ENCODE data around the gene LCN10. TPM values are rescaled to one million over a fixed set of nuclear protein-coding genes. Genes with fewer than 3 reads are reported as not detected.

LCN10 gene
- total and polyA plus RNA-seq, 12 donors = 0.44 to 144 (median 3.1) TPM

GRCh38 chr9:136688274-136689107, 54.2 kb downstream of the LCN10 start:
- WGBS, 2 donors = 59 to 60% methylated on average over 20 to 21 of the region's 21 CpGs

More at GRCh38 chr9:136688274-136689107, 54.2 kb downstream of the LCN10 start:
- DNase-seq (peak in 1 of 2 donors; percentile 18), ATAC-seq (no peak)
- intact Hi-C loops (cut with DNase I) = loop anchor here in 4 of 10 donors (5.0 kb wide), 2 partner anchors 39 to 201 kb away; no protein-coding TSS in a partner anchor
- TF ChIP-seq CTCF (IDR thresholded peaks at IDR 0.05) = no peak
- no peaks in the 10 kb centered on the region for H3K27me3 ChIP-seq
- H3K36me3 ChIP-seq = peaks cover 0 to 4% (median 0%) of the 10 kb centered on the region in 9 donors
- H3K9me3 ChIP-seq = no peaks in the 10 kb centered on the region
- peaks cover 25 to 96% (median 56%) of the 10 kb centered on the region in 9 donors for H3K4me1 ChIP-seq
- peak overlapping the region in 9 of 10 donors; percentile 10 to 96 (median 93) for H3K27ac ChIP-seq
- H3K4me3 ChIP-seq = no peak overlapping the region

Small RNA genes within 50 kb of the gene (microRNA-seq; reads per million reads assigned to microRNA genes)
- gene MIR6722 = 0 reads per million in 2 donors

Other genes starting within 250 kb of the LCN10 start
- gene NOTCH1, start 196.9 kb downstream of the LCN10 start, total RNA-seq = 10 to 100 TPM; 12.0 to 27.0 (median 21.8) TPM
- 10 to 100 TPM in 1 of 2 donors, 1 to 10 TPM in 1; 7.3 to 14.5 TPM for gene NOTCH1, start 196.9 kb downstream of the LCN10 start, polyA plus RNA-seq
- gene EGFL7, start 80.0 kb downstream of the LCN10 start, total RNA-seq = 100 to 1,000 TPM in 5 of 10 donors, 10 to 100 TPM in 5; 68.6 to 115 (median 99.6) TPM
- 100 to 1,000 TPM; 160 to 377 TPM for gene EGFL7, start 80.0 kb downstream of the LCN10 start, polyA plus RNA-seq
- gene AGPAT2, start 55.5 kb downstream of the LCN10 start, total RNA-seq = 10 to 100 TPM; 48.1 to 83.3 (median 58.4) TPM
- gene AGPAT2, start 55.5 kb downstream of the LCN10 start, polyA plus RNA-seq = 100 to 1,000 TPM in 1 of 2 donors, 10 to 100 TPM in 1; 97.2 to 195 TPM
- 10 to 100 TPM; 15.7 to 26.1 (median 17.9) TPM for gene DIPK1B, start 30.4 kb downstream of the LCN10 start, total RNA-seq
- gene DIPK1B, start 30.4 kb downstream of the LCN10 start, polyA plus RNA-seq = 10 to 100 TPM; 24.8 to 37.9 TPM
- gene LCN6, start 5.6 kb upstream of the LCN10 start, total RNA-seq = 10 to 100 TPM in 3 of 10 donors, 1 to 10 TPM in 7; 1.5 to 76.8 (median 3.5) TPM
- 100 to 1,000 TPM in 1 of 2 donors, 10 to 100 TPM in 1; 95.6 to 261 TPM for gene LCN6, start 5.6 kb upstream of the LCN10 start, polyA plus RNA-seq
- not detected for gene LCN8, start 15.3 kb upstream of the LCN10 start, total RNA-seq
- not detected for gene LCN8, start 15.3 kb upstream of the LCN10 start, polyA plus RNA-seq
- gene LCN15, start 21.6 kb upstream of the LCN10 start, total RNA-seq = 10 to 100 TPM in 1 of 10 donors, 1 to 10 TPM in 1, under 1 TPM in 1, not detected in 7; 0.85 to 20.1 (median 1.3) TPM
- gene LCN15, start 21.6 kb upstream of the LCN10 start, polyA plus RNA-seq = 1 to 10 TPM; 1.0 to 6.1 TPM
- 10 to 100 TPM; 48.1 to 83.4 (median 61.8) TPM for gene TMEM141, start 48.4 kb upstream of the LCN10 start, total RNA-seq
- gene TMEM141, start 48.4 kb upstream of the LCN10 start, polyA plus RNA-seq = 100 to 1,000 TPM in 1 of 2 donors, 10 to 100 TPM in 1; 95.6 to 107 TPM
- gene CCDC183, start 53.4 kb upstream of the LCN10 start, total RNA-seq = 1 to 10 TPM in 6 of 10 donors, under 1 TPM in 4; 0.56 to 2.4 (median 1.1) TPM
- gene CCDC183, start 53.4 kb upstream of the LCN10 start, polyA plus RNA-seq = 1 to 10 TPM in 1 of 2 donors, under 1 TPM in 1; 0.49 to 9.2 TPM
- 10 to 100 TPM; 61.6 to 91.2 (median 66.6) TPM for gene RABL6, start 65.0 kb upstream of the LCN10 start, total RNA-seq
- 10 to 100 TPM; 60.5 to 97.4 TPM for gene RABL6, start 65.0 kb upstream of the LCN10 start, polyA plus RNA-seq
- gene AJM1, start 99.5 kb upstream of the LCN10 start, total RNA-seq = 1 to 10 TPM; 3.6 to 8.3 (median 5.9) TPM
- 1 to 10 TPM; 3.4 to 7.6 TPM for gene AJM1, start 99.5 kb upstream of the LCN10 start, polyA plus RNA-seq
- gene PHPT1, start 106.5 kb upstream of the LCN10 start, total RNA-seq = 100 to 1,000 TPM; 310 to 376 (median 327) TPM
- 100 to 1,000 TPM; 354 to 650 TPM for gene PHPT1, start 106.5 kb upstream of the LCN10 start, polyA plus RNA-seq
- 10 to 100 TPM in 2 of 10 donors, 1 to 10 TPM in 8; 4.1 to 11.3 (median 8.3) TPM for gene MAMDC4, start 109.4 kb upstream of the LCN10 start, total RNA-seq
- 10 to 100 TPM in 1 of 2 donors, 1 to 10 TPM in 1; 8.0 to 45.4 TPM for gene MAMDC4, start 109.4 kb upstream of the LCN10 start, polyA plus RNA-seq
- gene EDF1, start 123.4 kb upstream of the LCN10 start, total RNA-seq = 100 to 1,000 TPM; 289 to 375 (median 329) TPM
- 1,000 to 10,000 TPM in 1 of 2 donors, 100 to 1,000 TPM in 1; 624 to 1,058 TPM for gene EDF1, start 123.4 kb upstream of the LCN10 start, polyA plus RNA-seq
- 10 to 100 TPM in 5 of 10 donors, 1 to 10 TPM in 5; 5.4 to 14.8 (median 9.7) TPM for gene TRAF2, start 143.6 kb upstream of the LCN10 start, total RNA-seq
- 10 to 100 TPM; 10.1 to 17.0 TPM for gene TRAF2, start 143.6 kb upstream of the LCN10 start, polyA plus RNA-seq
- 100 to 1,000 TPM; 118 to 169 (median 138) TPM for gene FBXW5, start 201.8 kb upstream of the LCN10 start, total RNA-seq
- 100 to 1,000 TPM; 177 to 215 TPM for gene FBXW5, start 201.8 kb upstream of the LCN10 start, polyA plus RNA-seq
- gene C8G, start 202.3 kb upstream of the LCN10 start, total RNA-seq = 10 to 100 TPM in 1 of 10 donors, 1 to 10 TPM in 9; 1.2 to 10.0 (median 2.4) TPM
- 1 to 10 TPM; 2.0 to 2.1 TPM for gene C8G, start 202.3 kb upstream of the LCN10 start, polyA plus RNA-seq
- gene LCN12, start 209.3 kb upstream of the LCN10 start, total RNA-seq = 10 to 100 TPM in 4 of 10 donors, 1 to 10 TPM in 6; 4.1 to 17.9 (median 6.8) TPM
- gene LCN12, start 209.3 kb upstream of the LCN10 start, polyA plus RNA-seq = 1 to 10 TPM in 1 of 2 donors, under 1 TPM in 1; 0.74 to 8.3 TPM
- 1,000 to 10,000 TPM; 1,129 to 5,119 (median 4,014) TPM for gene PTGDS, start 234.6 kb upstream of the LCN10 start, total RNA-seq
- gene PTGDS, start 234.6 kb upstream of the LCN10 start, polyA plus RNA-seq = 1,000 to 10,000 TPM; 2,970 to 3,711 TPM
- gene LCNL1, start 240.1 kb upstream of the LCN10 start, total RNA-seq = 10 to 100 TPM in 2 of 10 donors, 1 to 10 TPM in 8; 1.4 to 10.9 (median 6.4) TPM
- gene LCNL1, start 240.1 kb upstream of the LCN10 start, polyA plus RNA-seq = 10 to 100 TPM in 1 of 2 donors, under 1 TPM in 1; 0.10 to 10.3 TPM
- gene PAXX, start 249.5 kb upstream of the LCN10 start, total RNA-seq = 10 to 100 TPM; 12.7 to 29.5 (median 16.1) TPM
- gene PAXX, start 249.5 kb upstream of the LCN10 start, polyA plus RNA-seq = 100 to 1,000 TPM in 1 of 2 donors, 10 to 100 TPM in 1; 51.7 to 131 TPM

Measured in heart right ventricle (tissue), 16 donors.